Type B pancreatic cell (in vitro differentiated cells): Measurements from ENCODE around the gene GPR17. TPM values are rescaled to one million over a fixed set of nuclear protein-coding genes. Genes with fewer than 3 reads are reported as not detected.

Experiments
- DNase-seq: peaks from one replicate; pipeline ENCODE4 v3.0.0; 2021; ENCODE audit warnings: mixed read lengths; ENCODE audit not compliant: unreplicated experiment; ENCODE audit errors: extremely low spot score
- H3K27ac Mint-ChIP-seq: 2 replicates; pipeline ENCODE4 v1.8.0; 2021; ENCODE audit warnings: mild to moderate bottlenecking, mixed read lengths
- H3K27me3 Mint-ChIP-seq: 2 replicates; pipeline ENCODE4 v1.8.0; 2021; ENCODE audit warnings: mixed read lengths
- H3K36me3 Mint-ChIP-seq: 2 replicates; pipeline ENCODE4 v1.8.0; 2021; ENCODE audit warnings: mixed read lengths
- H3K4me1 Mint-ChIP-seq: one replicate; pipeline ENCODE4 v1.8.0; 2021; ENCODE audit warnings: mixed read lengths; ENCODE audit not compliant: unreplicated experiment
- H3K4me3 Mint-ChIP-seq: 2 replicates; pipeline ENCODE4 v1.8.0; 2021; ENCODE audit warnings: mild to moderate bottlenecking, mixed read lengths
- H3K9me3 Mint-ChIP-seq: 2 replicates; pipeline ENCODE4 v1.8.0; 2021; ENCODE audit warnings: mixed read lengths
- total RNA-seq: library from RNA; stranded (reverse); gene quantifications from 2 replicates; pipeline ENCODE4 v1.2.1, GENCODE V29; 2021; ENCODE audit warnings: low replicate concordance
- TF ChIP-seq, protein P1 (sequence below): fragments of 200-600 bp; sonication (generic); conservative IDR thresholded peaks from 2 replicates; pipeline ENCODE4 v1.5.0; 2021; ENCODE audit warnings: antibody characterized with exemption, mild to moderate bottlenecking

The GPR17 gene
- total RNA-seq, 1 donor from 2014 or later: 0.19 TPM

- TF ChIP-seq, protein P1, sequence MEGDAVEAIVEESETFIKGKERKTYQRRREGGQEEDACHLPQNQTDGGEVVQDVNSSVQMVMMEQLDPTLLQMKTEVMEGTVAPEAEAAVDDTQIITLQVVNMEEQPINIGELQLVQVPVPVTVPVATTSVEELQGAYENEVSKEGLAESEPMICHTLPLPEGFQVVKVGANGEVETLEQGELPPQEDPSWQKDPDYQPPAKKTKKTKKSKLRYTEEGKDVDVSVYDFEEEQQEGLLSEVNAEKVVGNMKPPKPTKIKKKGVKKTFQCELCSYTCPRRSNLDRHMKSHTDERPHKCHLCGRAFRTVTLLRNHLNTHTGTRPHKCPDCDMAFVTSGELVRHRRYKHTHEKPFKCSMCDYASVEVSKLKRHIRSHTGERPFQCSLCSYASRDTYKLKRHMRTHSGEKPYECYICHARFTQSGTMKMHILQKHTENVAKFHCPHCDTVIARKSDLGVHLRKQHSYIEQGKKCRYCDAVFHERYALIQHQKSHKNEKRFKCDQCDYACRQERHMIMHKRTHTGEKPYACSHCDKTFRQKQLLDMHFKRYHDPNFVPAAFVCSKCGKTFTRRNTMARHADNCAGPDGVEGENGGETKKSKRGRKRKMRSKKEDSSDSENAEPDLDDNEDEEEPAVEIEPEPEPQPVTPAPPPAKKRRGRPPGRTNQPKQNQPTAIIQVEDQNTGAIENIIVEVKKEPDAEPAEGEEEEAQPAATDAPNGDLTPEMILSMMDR: no peak
- Mint-ChIP-seq H3K27me3 (peaks cover 4% of the 10 kb centered on the region), H3K9me3 (no peaks in the 10 kb centered on the region), H3K27ac (no peak overlapping the region), H3K4me3 (no peak overlapping the region), H3K4me1 (peaks cover 11% of the 10 kb centered on the region), H3K36me3 (no peaks in the 10 kb centered on the region)
- DNase-seq: no peak
Measured at GRCh38 chr2:127656569-127657231, 10.7 kb downstream of the GPR17 start.

GRCh38 chr2:127657232-127657595 lies 11.3 kb downstream of the GPR17 start:
- H3K36me3 Mint-ChIP-seq: no peaks in the 10 kb centered on the region
- no peak for DNase-seq
- H3K27ac Mint-ChIP-seq: no peak overlapping the region
- H3K9me3 Mint-ChIP-seq: no peaks in the 10 kb centered on the region
- H3K27me3 Mint-ChIP-seq: peaks cover 4% of the 10 kb centered on the region
- peaks cover 11% of the 10 kb centered on the region for H3K4me1 Mint-ChIP-seq
- no peak overlapping the region for H3K4me3 Mint-ChIP-seq
- TF ChIP-seq, protein P1: no peak

DNA sequence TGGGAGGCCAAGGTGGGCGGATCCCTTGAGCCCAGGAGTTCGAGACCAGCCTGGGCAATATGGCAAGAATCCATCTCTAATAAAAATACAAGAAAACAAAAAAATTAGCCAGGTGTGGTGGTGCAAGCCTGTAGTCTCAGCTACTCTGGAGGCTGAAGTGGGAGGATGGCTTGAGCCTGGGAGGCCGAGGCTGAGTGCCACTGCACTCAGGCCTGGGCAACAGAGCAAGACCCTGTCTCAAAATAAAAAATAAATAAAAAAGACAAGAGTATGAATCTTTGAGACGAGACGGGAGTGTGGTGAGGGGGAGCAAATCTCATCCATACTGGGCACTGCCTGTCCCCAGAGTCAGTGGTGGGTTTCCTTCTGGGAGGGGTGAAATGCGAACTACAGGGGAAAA lies 12.2 kb downstream of the GPR17 start:
- H3K36me3 Mint-ChIP-seq: no peaks in the 10 kb centered on the region
- H3K27ac Mint-ChIP-seq: no peak overlapping the region
- TF ChIP-seq, protein P1: no peak
- no peaks in the 10 kb centered on the region for H3K9me3 Mint-ChIP-seq
- H3K4me1 Mint-ChIP-seq: peaks cover 11% of the 10 kb centered on the region
- H3K4me3 Mint-ChIP-seq: no peak overlapping the region
- no peak for DNase-seq
- peaks cover 8% of the 10 kb centered on the region for H3K27me3 Mint-ChIP-seq

DNA sequence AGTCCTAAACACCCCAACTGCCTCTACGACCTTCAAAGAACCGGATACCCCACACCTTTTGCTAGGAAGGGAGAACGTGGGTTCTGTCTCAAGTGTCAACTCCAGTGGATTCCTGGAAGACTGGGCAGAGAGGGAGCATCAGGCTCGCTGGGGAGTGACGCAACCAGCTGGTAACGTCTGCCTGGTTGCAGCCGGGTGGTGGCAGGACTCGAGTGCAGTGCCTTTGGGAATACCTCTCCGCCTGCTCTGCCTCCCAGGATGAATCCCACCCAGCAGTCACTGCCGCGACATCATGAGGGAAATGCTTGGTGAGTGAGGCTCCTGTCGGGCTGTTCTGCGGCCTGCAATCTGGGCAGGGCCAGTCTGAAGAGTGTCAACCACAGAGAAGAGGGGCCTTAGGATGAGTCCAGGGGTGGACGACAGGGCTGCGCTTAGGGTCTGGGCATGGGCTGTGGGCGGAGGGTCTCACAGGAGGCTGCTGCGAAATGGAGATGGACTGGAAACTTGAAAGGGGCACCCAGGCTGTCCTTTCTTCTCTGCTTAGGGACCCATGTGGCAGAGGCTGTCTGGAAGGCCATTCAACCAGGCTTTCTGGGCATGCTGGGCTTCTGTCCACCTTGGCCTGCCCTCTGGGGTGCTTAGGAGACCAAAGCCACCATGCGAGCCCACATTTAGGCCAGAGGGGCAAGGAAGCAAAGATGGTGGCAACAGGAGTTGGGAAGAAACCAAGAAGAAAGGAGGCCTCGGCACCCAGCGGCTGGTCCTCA lies 12.9 kb downstream of the GPR17 start:
- Mint-ChIP-seq H3K9me3 (no peaks in the 10 kb centered on the region), H3K27me3 (peaks cover 15% of the 10 kb centered on the region), H3K36me3 (no peaks in the 10 kb centered on the region), H3K27ac (no peak overlapping the region), H3K4me3 (no peak overlapping the region), H3K4me1 (peaks cover 11% of the 10 kb centered on the region)
- TF ChIP-seq, protein P1: no peak
- no peak for DNase-seq

GRCh38 chr2:127659408-127660290 lies 13.7 kb downstream of the GPR17 start:
- peaks cover 11% of the 10 kb centered on the region for H3K4me1 Mint-ChIP-seq
- no peaks in the 10 kb centered on the region for H3K9me3 Mint-ChIP-seq
- no peaks in the 10 kb centered on the region for H3K36me3 Mint-ChIP-seq
- no peak for DNase-seq
- H3K4me3 Mint-ChIP-seq: no peak overlapping the region
- no peak overlapping the region for H3K27ac Mint-ChIP-seq
- H3K27me3 Mint-ChIP-seq: peaks cover 19% of the 10 kb centered on the region
- TF ChIP-seq, protein P1: no peak
